ENCODE data around the gene ANKH.

Gene ANKH

GRCh38 chr5:14678773-14679334 lies 192.7 kb downstream of the ANKH start:
- DNase-seq: no peak

DNA sequence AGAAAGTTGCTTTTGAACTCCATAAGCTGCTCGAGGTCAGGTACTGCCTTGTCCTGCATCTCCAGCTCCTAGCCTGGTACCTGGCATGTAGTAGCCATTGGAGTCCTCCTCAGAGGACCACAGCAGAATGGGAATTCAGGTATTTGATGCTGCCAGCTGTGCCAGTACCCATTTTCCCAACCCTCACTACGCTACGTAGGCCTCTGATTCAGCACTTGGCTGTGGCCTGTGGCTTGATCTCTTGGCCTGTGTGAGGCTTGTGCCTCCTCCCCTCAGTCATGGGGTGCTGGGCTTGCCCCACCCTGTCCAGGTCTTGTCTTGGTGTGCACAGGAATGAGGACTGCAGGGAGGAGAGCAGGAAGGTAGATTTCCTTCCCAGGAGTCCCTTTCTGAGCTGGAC lies 195.3 kb downstream of the ANKH start:
- DNase-seq: no peak

DNA sequence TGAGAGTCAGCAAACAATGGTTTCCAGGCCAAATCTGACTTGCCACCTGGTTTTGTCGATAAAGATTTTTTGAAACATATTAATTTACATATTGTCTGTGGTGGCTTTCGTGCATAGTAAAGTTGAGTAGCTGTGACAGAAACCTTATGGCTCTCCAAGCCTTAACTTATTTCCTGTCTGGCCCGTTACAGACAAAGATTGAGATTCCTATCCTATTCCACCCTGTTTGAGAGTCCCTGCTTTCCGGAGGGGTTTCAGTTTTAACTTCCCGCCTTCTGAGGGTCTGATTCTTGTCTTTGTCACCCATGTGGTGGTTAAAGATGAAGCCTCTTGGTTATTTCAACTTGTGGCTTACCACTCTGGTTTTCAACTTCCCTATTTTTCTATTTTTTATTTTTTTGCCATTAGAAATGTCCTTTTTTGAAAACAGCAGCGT lies 195.7 kb downstream of the ANKH start:
- no peak for DNase-seq

GRCh38 chr5:14674983-14675854 lies 196.4 kb downstream of the ANKH start:
- no peak for DNase-seq

DNA sequence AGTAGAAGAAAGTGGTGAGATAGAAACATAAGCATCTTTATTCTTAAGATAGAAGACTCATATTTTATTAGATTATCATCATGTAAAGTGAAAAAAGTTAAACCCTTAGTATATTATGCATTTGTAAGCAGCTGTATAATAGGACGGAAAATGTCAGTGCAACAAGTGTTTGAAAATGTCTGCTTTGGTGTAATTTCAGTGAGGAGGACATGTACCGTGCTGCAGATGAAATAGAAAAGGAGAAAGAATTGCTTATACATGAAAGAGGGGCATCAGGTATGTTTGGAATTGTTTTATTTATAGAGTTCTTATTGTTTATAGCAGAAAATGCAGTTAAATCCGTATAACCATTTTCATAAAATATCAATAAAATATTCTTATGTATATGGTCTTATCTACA lies 198.1 kb downstream of the ANKH start:
- DNase-seq: no peak

GRCh38 chr5:14672484-14673394 lies 198.8 kb downstream of the ANKH start:
- no peak for DNase-seq

DNA sequence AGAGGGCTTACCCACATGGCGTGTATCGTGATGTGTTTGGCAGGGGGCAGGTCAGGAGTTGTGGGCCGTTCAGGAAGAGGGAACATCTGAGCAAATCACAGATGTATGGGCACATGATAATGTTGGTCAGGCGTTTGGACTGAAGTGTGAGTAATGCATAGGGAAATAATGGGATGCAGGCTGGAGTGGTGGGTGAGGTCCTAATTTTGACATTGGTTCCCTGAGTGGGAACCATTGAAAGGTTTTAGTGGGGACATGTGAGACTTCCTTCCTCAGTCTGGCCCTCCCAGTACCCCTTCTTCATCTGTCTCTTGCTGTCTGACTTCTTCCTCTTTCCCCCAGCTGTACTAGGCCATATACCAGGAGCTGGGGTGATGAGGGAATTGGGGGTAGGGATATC lies 199.5 kb downstream of the ANKH start:
- no peak for DNase-seq

DNA sequence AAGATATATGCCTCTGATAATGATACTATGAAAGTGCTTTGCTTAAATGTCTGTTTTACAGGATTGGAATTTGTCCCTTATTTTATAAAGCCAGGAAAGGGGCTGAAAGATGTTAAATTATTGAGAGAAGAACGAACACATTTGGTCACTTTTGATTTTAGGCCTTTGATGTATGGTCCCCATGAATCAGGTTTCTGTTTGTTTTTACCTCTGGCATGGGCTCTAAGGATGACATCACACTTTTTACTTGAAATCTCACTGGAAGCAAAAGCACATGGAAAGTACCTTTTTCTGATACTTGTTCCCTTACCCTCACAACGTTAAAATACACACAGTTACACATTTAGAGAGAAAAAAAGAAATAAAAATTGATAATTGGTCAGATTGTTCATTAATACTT lies 200.2 kb downstream of the ANKH start:
- DNase-seq: no peak

DNA sequence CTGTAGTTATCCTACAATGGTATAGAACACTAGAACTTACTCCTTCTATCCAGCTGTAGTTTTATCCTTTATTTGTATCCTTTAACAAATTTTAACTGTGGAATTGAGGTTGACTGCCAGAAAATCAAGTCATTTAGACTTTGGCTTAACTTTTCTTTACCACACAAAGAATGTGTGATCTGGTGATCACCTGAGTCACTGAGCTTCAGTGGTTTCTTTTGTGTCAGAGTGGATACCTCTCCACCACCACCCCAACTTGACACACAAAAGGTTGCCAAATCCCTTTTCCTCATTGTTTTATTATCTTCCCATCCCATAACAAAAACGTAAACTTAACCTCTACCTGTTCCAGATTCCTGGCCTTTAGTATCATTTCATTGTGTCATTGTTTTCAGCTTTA lies 201.6 kb downstream of the ANKH start:
- DNase-seq: no peak

DNA sequence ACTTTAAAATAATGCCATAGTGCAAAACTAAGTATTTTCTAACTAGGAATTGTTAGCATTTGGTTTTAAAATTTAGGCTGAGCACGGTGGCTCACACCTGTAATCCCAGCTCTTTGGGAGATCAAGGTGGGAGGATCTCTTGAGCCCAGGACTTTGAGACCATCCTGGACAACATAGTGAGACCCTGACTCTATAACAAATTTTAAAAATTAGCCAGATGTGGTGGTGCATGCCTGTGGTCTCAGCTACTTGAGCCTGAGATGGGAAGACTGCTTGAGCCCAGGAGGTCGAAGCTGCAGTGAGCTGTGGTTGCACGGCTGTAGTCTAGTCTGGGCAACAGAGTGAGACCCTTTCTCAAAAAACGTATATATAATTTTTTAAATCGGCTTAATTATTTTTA lies 202.2 kb downstream of the ANKH start:
- DNase-seq: no peak

DNA sequence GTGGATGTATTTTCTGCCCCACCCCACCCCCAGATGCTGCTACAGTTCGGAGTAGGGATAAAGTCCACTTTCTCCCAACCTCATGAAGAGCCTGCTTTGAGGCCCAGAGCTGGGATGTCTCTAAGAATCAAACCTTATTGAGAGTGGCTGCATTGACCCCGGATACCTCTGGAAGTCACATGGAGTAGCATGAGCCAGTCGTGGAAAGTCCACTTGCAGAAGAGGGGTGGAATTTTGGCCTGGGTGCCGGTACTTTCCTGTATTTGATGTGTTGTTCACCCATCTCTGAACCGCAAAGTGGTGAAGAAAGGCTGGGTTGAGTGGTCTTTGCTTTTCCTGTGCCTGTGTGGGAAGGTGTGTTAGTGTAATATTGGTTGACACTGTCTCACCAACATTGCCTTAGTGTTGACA lies 203.4 kb downstream of the ANKH start:
- DNase-seq: no peak

GRCh38 chr5:14667770-14668169 lies 203.8 kb downstream of the ANKH start:
- DNase-seq: no peak

GRCh38 chr5:14667290-14667689 lies 204.3 kb downstream of the ANKH start:
- no peak for DNase-seq

DNA sequence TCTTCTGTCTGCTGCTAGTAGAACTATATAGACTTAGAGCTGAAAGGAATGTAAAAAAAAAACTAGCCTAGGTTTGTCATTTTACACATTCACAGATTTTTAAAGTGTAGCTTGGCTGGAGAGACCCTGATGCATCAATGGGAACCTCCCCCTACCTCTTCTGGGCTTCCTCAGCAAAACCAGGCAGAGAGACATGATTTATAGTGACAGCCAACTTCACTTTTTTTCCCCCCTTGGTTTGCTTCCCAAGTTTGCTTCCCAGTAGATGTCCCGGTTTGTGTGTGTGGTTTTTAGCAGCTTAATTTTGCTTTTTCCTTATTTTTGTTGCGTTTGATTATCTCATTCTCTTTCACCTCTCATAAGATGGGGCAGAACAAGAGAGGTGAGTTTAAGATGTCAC lies 205.2 kb downstream of the ANKH start:
- no peak for DNase-seq

DNA sequence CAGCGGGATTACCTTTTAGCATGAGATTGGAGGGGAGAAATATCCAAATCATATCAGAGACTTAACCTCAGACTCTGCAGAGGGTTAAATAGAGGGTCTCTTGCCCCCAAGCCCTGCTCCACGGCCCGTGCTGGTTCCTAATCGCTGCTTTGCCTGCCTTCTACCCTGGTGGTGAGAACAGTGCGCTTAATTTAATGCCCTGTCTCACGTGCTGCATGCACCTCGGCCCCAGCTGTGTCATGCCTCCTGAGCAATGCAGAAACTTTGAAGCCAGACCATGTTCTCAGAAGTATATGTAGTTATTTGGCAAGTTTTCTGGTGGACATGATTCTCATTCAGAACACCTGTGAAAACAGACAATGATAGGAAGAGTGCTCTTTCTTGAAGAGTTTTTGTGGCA lies 205.6 kb downstream of the ANKH start:
- DNase-seq: no peak

GRCh38 chr5:14665101-14665822 lies 206.3 kb downstream of the ANKH start:
- DNase-seq: peak; percentile 26

DNA sequence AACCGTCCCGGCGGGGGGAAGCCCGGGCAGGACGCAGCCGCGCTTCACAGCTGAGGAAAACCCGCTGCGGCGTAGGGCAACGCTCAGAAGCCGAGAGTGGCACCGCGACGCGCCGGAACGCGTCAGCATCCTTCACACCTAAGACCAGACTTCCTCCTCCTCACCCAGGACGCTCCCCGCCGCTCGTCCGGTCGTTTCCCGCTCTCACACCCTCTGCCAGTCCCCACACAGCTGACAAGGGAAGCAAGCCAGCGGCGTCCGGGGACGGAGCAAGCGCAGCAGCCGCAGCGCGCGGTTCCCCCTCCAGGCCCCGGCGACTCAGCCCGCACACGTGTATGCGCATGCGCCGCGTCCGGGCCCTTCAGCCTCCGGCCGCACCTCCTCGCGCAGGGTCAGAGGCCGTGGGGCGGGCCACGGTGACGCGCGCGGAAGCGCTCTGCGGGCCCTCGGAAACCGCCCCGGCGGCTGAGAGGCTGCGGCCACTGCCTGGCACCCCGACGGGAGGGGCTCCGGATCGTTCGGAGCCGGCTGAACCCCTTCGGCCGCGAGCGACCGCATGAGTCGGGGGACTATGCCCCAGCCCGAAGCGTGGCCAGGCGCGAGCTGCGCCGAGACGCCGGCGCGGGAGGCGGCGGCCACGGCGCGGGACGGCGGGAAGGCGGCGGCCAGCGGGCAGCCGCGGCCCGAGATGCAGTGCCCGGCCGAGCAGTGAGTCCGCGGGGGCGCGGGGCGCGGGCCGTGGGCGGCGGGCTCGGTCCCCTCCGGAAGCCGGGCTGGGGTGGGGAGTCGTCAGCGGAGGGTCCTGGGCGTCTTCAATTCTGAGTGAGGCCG lies 207.1 kb downstream of the ANKH start, which contains the start of gene OTULIN:
OTULIN (plus strand) TSS at position 449 of the 831 bp plus-strand sequence; CDS start at position 557, 108 bp downstream.
- peak; percentile 90 for DNase-seq

- DNase-seq: peak; percentile 52
Observed at GRCh38 chr5:14663734-14664269, 207.8 kb downstream of the ANKH start.

GRCh38 chr5:14662721-14663260 lies 208.8 kb downstream of the ANKH start:
- DNase-seq: no peak

DNA sequence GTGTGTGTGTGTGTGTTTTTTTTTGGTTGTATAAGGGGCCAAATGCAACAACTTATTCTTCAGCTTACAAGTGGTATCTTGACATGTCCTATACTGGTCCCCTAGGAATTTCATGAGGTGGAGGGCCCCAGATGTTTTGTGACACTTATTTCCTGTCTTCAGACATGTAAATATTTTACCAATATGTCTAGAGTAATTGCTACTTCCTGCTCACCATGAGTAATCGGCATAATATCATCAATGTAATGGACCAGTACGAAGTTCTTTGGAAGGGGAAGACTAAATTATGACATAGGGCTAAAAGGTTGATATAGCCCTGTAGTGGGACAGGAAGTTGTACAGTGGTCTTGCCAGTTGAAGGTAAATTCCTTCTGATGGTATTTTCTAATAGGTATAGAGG lies 210.7 kb downstream of the ANKH start:
- no peak for DNase-seq
